GM18508 (cell line): ENCODE measurements around the gene ADGRA1.
"Not testable (repeated sequence)": the region's sequence is repeated elsewhere in the genome, so short reads cannot be mapped to it uniquely, and the experiment has no call there.

Experiments
- ATAC-seq: cut with Tn5 transposase; IDR thresholded peaks from one replicate; pipeline ENCODE4 v1.9.1; 2021; ENCODE audit warnings: moderate number of reproducible peaks; ENCODE audit not compliant: insufficient read depth, unreplicated experiment

ADGRA1 gene

GRCh38 chr10:133124357-133125211 is 36.9 kb downstream of the ADGRA1 start:
- ATAC-seq: no peak

GRCh38 chr10:133125901-133126300 is 38.2 kb downstream of the ADGRA1 start:
- no peak for ATAC-seq

DNA sequence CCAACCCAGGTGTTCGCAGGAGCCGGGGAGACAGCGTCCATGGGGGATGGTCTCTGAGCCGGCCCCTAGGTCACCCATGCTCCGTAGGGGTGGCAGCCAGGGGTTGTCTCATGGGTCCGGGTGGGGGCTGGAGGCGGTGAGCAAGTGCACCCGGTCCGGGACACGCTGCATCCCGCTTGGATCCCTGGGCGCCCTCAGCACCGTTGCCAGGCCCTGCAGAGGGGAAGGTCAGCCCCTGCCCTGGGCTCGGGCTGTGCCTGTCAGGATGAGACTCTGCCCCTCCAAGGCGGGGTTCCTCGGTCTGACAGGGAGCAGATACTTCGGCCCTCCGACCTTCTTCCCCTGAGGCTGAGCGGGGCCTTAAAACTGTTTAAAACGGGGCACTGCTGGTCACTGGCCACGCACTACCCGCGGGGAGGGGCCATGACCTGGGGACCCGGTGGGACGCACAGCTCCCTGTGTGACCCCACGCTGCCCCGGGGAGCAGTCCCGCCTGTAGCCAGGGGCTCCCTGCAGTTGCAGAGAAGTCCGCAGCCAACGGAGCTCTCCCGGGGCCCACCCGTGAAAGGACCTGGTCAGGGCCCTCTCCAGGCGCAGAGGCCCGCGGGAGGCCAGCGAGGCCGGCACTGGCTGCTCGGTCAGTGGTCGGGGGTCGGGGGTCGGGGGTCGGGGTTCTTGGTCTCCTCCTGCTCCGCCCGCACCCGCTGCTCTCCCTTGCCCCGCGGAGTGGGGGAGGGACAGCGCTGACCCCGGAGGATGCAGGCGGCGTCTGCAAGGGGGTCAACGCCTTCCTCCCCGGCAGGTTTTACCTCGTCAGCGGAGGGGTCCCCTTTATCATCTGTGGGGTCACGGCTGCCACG is 38.9 kb downstream of the ADGRA1 start:
- ATAC-seq: no peak

- ATAC-seq: no peak
These were observed 39.8 kb downstream of the ADGRA1 start for GRCh38 chr10:133127291-133128125.

GRCh38 chr10:133128126-133129070 is 40.7 kb downstream of the ADGRA1 start:
- no peak for ATAC-seq

DNA sequence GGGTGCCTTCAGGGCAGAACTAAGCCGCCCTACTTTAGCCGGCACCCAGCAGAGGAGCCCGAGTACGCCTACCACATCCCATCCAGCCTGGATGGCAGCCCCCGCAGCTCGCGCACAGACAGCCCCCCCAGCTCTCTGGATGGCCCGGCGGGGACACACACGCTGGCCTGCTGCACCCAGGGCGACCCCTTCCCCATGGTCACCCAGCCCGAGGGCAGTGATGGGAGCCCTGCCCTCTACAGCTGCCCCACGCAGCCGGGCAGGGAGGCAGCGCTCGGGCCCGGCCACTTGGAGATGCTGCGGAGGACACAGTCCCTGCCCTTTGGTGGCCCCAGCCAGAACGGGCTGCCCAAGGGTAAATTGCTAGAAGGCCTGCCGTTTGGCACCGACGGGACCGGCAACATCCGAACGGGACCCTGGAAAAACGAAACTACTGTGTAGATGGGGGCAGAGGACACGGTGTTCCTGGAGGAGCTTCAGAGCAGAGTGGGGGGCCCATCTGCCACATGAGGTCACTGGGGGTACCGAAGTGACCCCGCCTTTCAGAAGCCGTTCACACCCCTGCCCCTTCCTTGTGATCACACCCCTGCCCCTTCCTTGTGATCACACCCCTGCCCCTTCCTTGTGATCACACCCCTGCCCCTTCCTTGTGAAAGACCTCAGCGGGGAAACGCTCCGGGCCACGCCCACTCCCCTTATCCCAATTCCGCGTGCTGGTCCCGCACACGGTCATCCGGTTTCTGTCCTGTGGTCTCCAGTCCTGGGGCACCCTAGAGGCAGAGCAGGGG is 41.5 kb downstream of the ADGRA1 start:
- no peak for ATAC-seq

GRCh38 chr10:133129859-133130495 is 42.3 kb downstream of the ADGRA1 start:
- no peak for ATAC-seq

DNA sequence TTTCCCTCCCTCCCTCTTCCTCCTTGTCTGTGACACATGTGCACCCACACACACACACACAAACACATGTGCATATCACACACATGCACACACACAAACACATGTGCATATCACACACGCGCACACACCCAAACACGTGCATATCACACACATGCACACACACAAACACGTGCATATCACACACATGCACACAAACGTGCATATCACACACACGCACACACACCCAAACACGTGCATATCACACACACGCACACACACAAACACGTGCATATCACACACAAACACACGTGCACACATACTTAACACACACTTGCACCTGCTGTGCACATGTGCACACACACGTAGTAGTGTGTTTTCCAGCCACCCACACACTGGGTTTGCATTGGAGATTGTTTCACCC is 42.9 kb downstream of the ADGRA1 start:
- ATAC-seq: no peak

DNA sequence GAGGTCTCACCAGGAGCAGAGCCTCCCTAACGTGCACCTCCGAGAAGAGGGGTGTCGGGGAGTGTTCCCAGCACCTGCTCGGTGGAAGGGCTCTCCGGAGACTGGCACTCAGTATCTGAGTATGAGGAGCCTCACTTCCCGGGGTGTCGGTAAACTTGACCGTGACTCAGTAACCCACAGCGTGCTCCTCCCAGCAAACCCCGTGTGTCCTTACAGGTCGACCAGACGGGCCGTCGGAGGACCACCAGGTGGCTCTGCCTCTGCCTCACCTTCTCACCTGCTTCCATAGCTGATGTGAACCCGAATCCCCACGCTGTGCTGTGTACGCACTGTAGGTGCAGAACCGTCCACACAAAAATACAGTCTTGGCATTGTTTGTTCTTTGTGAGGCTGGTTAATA is 43.3 kb downstream of the ADGRA1 start:
- ATAC-seq: no peak

DNA sequence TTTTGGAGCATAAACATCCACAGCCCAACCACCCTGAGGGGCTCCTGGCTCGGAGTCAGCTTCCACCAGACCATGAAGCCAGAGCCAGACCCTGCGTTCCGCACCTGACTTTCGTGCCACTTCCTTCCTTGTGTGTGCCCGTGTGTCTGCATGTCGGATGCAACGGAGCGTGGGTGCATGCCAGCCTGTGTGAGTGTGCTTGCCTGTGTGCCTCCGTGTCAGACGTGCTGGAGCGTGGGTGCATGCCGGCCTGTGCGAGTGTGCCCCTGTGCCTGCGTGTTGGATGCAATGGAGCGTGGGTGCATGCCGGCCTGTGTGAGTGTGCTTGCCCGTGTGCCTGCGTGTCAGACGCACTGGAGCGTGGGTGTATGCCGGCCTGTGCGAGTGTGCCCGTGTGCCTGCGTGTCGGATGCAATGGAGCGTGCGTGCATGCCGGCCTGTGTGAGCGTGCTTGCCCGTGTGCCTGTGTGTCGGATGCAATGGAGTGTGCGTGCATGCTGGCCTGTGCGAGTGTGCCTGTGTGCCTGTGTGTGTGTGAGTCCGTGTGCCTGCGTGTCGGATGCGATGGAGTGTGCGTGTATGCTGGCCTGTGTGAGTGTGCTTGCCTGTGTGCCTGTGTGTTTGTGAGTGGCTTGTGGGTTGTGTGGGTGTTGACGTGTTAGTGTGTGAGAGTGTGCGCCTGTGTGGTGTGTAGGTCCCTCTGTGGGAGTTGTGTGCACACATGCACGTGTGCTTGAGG is 44.2 kb downstream of the ADGRA1 start:
- ATAC-seq: no peak

- no peak for ATAC-seq
These were observed 45.0 kb downstream of the ADGRA1 start for GRCh38 chr10:133132473-133133291.

GRCh38 chr10:133133471-133134231 is 45.9 kb downstream of the ADGRA1 start:
- no peak for ATAC-seq

GRCh38 chr10:133134411-133135115 is 46.8 kb downstream of the ADGRA1 start:
- ATAC-seq: no peak

DNA sequence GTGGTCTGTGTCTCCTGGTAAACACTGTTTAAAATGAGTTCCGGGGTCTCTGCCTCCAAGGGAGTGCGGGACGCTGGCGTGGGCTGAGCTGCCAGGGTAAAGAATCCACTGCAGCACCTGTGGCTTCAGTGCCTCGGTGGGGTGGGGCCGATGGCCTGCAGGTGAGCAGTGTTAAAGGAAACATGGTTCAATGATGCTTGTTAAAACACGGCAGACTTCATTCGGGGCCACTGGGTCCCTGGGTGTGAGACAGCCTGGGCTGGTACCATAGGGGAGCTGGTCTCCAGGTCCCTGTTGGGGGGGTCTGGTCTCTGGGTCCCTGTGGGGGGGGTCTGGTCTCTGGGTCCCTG is 47.4 kb downstream of the ADGRA1 start:
- ATAC-seq: no peak

GRCh38 chr10:133137486-133138145 is 49.9 kb downstream of the ADGRA1 start:
- ATAC-seq: not testable (repeated sequence)
